Ureter (tissue), 1 donor: Measurements from ENCODE around the gene GSKIP. TPM values are rescaled to one million over a fixed set of nuclear protein-coding genes. Genes with fewer than 3 reads are reported as not detected.

ENCODE experiments used
- DNase-seq: peaks from one replicate; pipeline ENCODE4 v3.0.0-alpha.2; 2020; ENCODE audit warnings: low spot score
- total RNA-seq: library from RNA; stranded (reverse); gene quantifications from one replicate; pipeline ENCODE4 v1.2.4, GENCODE V29; 2023
- donor health status: DM: yes; HTN: yes; CAD: no.

The GSKIP gene
- total RNA-seq, 1 donor from 2014 or later = 15.6 TPM

GRCh38 chr14:96416292-96416691, 53.0 kb downstream of the GSKIP start:
- DNase-seq = no peak

GRCh38 chr14:96417254-96417653, 53.9 kb downstream of the GSKIP start:
- no peak for DNase-seq

GRCh38 chr14:96418075-96418474, 54.7 kb downstream of the GSKIP start:
- DNase-seq = no peak

DNA sequence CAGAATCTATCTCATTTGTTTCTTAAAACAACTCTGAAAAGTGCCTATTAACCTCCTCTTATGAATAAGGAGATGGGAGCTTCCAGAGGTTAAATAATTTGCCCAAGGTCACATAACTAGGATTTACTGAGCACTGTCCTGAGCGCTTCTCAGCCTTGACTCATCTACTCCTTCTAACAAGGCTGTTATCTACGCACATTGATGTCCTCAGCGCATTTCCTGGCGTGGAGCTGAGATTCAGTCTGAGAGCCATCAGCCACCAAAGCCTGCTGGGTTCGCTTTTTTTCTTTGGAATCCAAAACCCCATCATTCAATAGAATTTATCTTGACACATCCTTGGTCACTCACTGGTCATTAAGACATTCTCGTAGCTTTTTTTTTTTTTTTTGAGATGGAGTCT, 57.9 kb downstream of the GSKIP start:
- DNase-seq = no peak

- no peak for DNase-seq
Observed at GRCh38 chr14:96422992-96423391, 59.7 kb downstream of the GSKIP start.

GRCh38 chr14:96423446-96424108, 60.3 kb downstream of the GSKIP start:
- no peak for DNase-seq

GRCh38 chr14:96424109-96424989, 61.0 kb downstream of the GSKIP start:
- no peak for DNase-seq

DNA sequence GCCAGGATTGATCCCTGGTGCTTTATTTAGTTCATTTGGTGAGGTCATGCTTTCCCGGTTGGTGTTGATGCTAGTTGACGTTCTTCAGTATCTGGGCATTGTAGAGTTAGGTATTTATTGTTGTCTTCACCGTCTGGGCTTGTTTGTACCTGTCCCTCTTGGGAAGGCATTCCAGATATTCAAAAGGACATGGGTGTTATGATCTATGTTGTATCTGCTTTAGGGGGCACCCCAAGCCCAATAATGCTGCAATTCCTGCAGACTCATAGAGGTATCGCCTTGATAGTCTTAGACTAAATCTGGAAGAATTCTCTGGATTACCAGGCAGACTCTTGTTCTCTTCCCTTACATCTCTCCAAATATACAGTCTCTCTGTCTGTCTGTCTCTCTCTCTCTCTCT, 70.7 kb downstream of the GSKIP start:
- no peak for DNase-seq

Other genes with a start within 250 kb of the GSKIP start
- gene BDKRB2, start 158.7 kb upstream of the GSKIP start, total RNA-seq = 17.1 TPM
- 1.4 TPM for gene BDKRB1, start 107.3 kb upstream of the GSKIP start, total RNA-seq
- gene ATG2B, start 185 bp upstream of the GSKIP start, total RNA-seq = 35.8 TPM
- 1.5 TPM for gene AK7, start 28.6 kb downstream of the GSKIP start, total RNA-seq
- gene PAPOLA, start 138.9 kb downstream of the GSKIP start, total RNA-seq = 207 TPM